ENCODE data around the gene LYSMD3.
A peak's percentile ranks its signal among the peaks of the same experiment; 100 is the strongest.

Gene LYSMD3

DNA sequence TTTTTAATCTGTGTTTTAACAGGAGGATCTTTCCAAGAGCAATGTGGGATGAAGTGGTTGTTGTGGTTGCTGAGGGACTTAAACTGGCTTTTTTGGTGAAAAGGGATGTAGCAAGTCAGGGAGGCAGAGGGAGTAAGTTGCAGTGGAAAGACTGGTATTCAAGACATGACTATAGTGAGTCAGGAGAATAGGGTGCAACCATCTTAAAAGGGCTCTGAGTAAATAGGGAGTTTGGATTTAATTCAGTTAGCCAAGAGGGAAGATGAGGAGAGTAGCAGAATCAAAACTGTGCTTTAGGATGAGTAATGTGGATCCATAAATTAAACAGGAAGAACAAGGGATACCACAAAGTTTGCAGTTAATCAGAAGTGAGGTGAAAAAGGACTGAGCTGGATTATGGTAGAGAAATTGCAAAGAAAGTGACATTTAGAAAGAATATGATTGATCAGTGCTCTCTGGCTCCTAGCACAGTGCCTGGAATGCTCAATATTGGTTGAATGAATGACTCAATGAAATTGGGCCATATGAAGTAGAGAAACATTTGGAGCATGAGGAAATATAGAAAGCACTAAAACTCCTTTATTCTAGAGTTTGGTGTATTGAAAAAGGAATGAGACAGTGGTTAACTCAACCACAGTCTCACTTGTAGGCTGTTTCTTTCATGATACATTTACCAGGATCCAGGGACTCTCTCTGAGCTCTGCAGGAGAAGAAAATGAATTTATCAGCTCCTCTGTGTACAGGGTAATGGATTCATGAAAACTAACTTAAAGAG lies 49.6 kb downstream of the LYSMD3 start:
- no peak for DNase-seq

DNA sequence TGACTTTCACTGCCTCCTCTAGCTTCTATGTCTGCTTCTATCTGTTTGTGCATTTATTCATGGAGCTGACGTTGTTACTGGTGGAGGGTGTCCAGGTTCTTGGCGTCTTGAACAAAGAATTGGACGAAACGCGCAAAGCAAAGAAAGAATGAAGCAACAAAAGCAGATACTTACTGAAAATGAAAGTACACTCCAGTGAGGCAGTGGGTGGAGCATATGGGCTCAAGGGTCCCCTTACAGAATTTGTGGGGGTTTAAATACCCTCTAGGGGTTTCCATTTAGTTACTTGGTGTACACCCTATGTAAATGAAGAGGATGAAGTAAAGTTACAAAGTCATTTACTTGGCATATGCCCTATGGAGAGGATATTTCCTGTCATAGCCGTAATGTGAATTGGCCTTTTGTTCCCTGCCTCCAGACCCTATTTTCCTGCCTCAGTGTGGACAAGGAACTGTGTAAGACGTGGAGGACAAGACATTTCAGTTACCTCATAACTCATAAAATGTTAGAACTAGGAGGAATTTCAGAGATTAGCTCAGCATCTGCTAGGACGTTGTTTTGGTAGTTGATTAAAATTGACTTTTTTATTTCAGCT lies 51.7 kb downstream of the LYSMD3 start:
- DNase-seq = no peak

DNA sequence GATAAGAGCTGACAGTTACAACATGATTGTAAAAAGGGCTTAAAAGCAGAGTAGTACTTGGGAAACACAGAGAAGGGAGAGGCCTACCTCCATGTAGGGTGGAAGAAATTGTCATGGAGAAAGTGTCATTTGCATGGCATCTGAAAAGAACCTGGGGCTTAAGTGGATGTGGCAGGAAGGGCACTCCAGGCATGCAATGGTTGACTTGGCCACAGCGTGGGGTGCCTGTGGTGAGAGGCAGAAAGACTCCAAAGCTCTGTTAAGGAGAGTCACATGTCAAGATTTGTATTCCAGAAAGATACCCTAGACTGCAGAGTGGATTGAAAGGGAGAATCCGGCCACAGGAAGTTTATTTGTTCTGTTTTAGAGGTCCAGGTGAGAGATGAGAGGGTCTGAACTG lies 52.3 kb downstream of the LYSMD3 start:
- DNase-seq = no peak

- no peak for DNase-seq
Measured at GRCh38 chr5:90476391-90476790, 53.0 kb downstream of the LYSMD3 start.

DNA sequence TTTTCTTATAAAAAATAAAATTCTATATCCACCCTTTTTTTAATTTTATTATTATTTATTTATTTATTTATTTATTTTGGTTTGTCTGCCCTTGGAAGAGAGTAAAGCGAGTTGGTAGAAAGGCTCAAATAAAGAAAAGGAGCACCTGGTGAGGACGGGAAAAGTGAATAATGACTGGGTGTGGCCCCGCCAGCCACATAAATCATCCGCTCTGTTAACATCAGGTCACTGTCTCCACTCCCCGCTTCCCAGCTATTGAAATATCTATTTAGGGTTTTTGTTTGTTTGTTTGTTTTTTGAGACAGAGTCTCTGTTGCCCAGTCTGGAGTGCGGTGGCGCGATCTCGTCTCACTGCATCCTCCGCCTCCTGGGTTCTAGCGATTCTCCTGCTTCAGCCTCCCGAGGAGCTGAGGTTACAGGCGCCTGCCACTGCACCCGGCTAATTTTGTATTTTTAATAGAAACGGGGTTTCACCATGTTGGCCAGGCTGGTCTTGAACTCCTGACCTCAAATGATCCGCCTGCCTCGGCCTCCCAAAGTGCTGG lies 53.9 kb downstream of the LYSMD3 start:
- no peak for DNase-seq

GRCh38 chr5:90474235-90475107 lies 54.9 kb downstream of the LYSMD3 start, which contains the start of the genes MBLAC2 and POLR3G:
MBLAC2 (minus strand) TSS chr5:90474771; CDS start chr5:90474292, 479 bp downstream.
POLR3G (plus strand) TSS chr5:90474864; CDS start chr5:90485568, 10,704 bp downstream.
- peak; percentile 88 to 95 (median 94) for DNase-seq

- DNase-seq = peak; percentile 33 to 53 (median 43)
Measured at GRCh38 chr5:90473396-90474234, 55.8 kb downstream of the LYSMD3 start.

GRCh38 chr5:90472783-90473395 lies 56.5 kb downstream of the LYSMD3 start:
- DNase-seq = no peak
